ENCODE measurements around the gene ATXN7L1. TPM values are rescaled to one million over a fixed set of nuclear protein-coding genes. Genes with fewer than 3 reads are reported as not detected.

The ATXN7L1 gene
- total RNA-seq, 1 experiment from 2014 or later: 14.6 TPM

GRCh38 chr7:105837765-105838626 is 38.4 kb downstream of the ATXN7L1 start:
- peaks cover 5% of the 10 kb centered on the region for H3K4me1 ChIP-seq (replicated peaks; ENCODE audit: insufficient read depth)
- no peaks in the 10 kb centered on the region for H3F3A ChIP-seq (ENCODE audit: insufficient read depth, low read depth)
- BruUV-seq (replicated peaks): no TSS peak
- CTCF ChIA-PET: no interaction called here
- no peaks in the 10 kb centered on the region for H3K9me2 ChIP-seq (ENCODE audit: insufficient read depth)
- no peaks in the 10 kb centered on the region for H3K27me3 ChIP-seq (ENCODE audit: insufficient read depth, low read depth)
- POLR2A ChIA-PET (ENCODE audit: unreplicated experiment): no interaction called here
- TF ChIP-seq EZH2 (IDR thresholded peaks at IDR 0.05; ENCODE audit: low read depth): no peak
- TF ChIP-seq, protein P1, sequence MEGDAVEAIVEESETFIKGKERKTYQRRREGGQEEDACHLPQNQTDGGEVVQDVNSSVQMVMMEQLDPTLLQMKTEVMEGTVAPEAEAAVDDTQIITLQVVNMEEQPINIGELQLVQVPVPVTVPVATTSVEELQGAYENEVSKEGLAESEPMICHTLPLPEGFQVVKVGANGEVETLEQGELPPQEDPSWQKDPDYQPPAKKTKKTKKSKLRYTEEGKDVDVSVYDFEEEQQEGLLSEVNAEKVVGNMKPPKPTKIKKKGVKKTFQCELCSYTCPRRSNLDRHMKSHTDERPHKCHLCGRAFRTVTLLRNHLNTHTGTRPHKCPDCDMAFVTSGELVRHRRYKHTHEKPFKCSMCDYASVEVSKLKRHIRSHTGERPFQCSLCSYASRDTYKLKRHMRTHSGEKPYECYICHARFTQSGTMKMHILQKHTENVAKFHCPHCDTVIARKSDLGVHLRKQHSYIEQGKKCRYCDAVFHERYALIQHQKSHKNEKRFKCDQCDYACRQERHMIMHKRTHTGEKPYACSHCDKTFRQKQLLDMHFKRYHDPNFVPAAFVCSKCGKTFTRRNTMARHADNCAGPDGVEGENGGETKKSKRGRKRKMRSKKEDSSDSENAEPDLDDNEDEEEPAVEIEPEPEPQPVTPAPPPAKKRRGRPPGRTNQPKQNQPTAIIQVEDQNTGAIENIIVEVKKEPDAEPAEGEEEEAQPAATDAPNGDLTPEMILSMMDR (conservative IDR thresholded peaks at IDR 0.05): no peak
- H3K4me2 ChIP-seq: no peak overlapping the region
- no peak overlapping the region for H3K4me3 ChIP-seq
- H3K27ac ChIP-seq: no peak overlapping the region
- H4K20me1 ChIP-seq (ENCODE audit: insufficient read depth): no peaks in the 10 kb centered on the region
- H3K36me3 ChIP-seq (ENCODE audit: low read depth): no peaks in the 10 kb centered on the region
- H2AFZ ChIP-seq: no peak overlapping the region
- H3K79me2 ChIP-seq (ENCODE audit: low read depth): no peaks in the 10 kb centered on the region
- intact Hi-C loops (cut with micrococcal nuclease; ENCODE audit: unreplicated experiment): no loop called here
- no peak for DNase-seq
- no peaks in the 10 kb centered on the region for H3K9me3 ChIP-seq (ENCODE audit: insufficient read depth, low read depth)

GRCh38 chr7:105835441-105835840 is 41.0 kb downstream of the ATXN7L1 start:
- peaks cover 30% of the 10 kb centered on the region for H3K4me1 ChIP-seq (replicated peaks; ENCODE audit: insufficient read depth)
- no peak overlapping the region for H3K4me3 ChIP-seq
- H3F3A ChIP-seq (ENCODE audit: insufficient read depth, low read depth): peaks cover 14% of the 10 kb centered on the region; the same call in 1 of the 2 replicates
- DNase-seq: no peak
- no peaks in the 10 kb centered on the region for H3K27me3 ChIP-seq (ENCODE audit: insufficient read depth, low read depth)
- no TSS peak for BruUV-seq (replicated peaks)
- no peak overlapping the region for H3K27ac ChIP-seq
- intact Hi-C loops (cut with micrococcal nuclease; ENCODE audit: unreplicated experiment): no loop called here
- H3K36me3 ChIP-seq (ENCODE audit: low read depth): no peaks in the 10 kb centered on the region
- H4K20me1 ChIP-seq (ENCODE audit: insufficient read depth): no peaks in the 10 kb centered on the region
- H3K9me2 ChIP-seq (ENCODE audit: insufficient read depth): no peaks in the 10 kb centered on the region
- CTCF ChIA-PET: no interaction called here
- H2AFZ ChIP-seq: no peak overlapping the region
- no peak for TF ChIP-seq EZH2 (IDR thresholded peaks at IDR 0.05; ENCODE audit: low read depth)
- TF ChIP-seq, protein P1 (conservative IDR thresholded peaks at IDR 0.05): no peak
- no peaks in the 10 kb centered on the region for H3K79me2 ChIP-seq (ENCODE audit: low read depth)
- H3K4me2 ChIP-seq: no peak overlapping the region
- POLR2A ChIA-PET (ENCODE audit: unreplicated experiment): no interaction called here
- H3K9me3 ChIP-seq (ENCODE audit: insufficient read depth, low read depth): no peaks in the 10 kb centered on the region

- TF ChIP-seq EZH2 (IDR thresholded peaks at IDR 0.05; ENCODE audit: low read depth): no peak
- TF ChIP-seq, protein P1 (conservative IDR thresholded peaks at IDR 0.05): no peak
- no peak for DNase-seq
- CTCF ChIA-PET: no interaction called here
- H3K9me2 ChIP-seq (ENCODE audit: insufficient read depth): no peaks in the 10 kb centered on the region
- no peak overlapping the region for H3K4me2 ChIP-seq
- no TSS peak for BruUV-seq (replicated peaks)
- intact Hi-C loops (cut with micrococcal nuclease; ENCODE audit: unreplicated experiment): no loop called here
- POLR2A ChIA-PET (ENCODE audit: unreplicated experiment): no interaction called here
- H3K4me1 ChIP-seq (replicated peaks; ENCODE audit: insufficient read depth): peaks cover 39% of the 10 kb centered on the region
- H4K20me1 ChIP-seq (ENCODE audit: insufficient read depth): no peaks in the 10 kb centered on the region
- no peak overlapping the region for H2AFZ ChIP-seq
- no peaks in the 10 kb centered on the region for H3K9me3 ChIP-seq (ENCODE audit: insufficient read depth, low read depth)
- H3K27me3 ChIP-seq (ENCODE audit: insufficient read depth, low read depth): no peaks in the 10 kb centered on the region
- no peak overlapping the region for H3K27ac ChIP-seq
- no peaks in the 10 kb centered on the region for H3K79me2 ChIP-seq (ENCODE audit: low read depth)
- no peak overlapping the region for H3K4me3 ChIP-seq
- peaks cover 18% of the 10 kb centered on the region; the same call in 1 of the 2 replicates for H3F3A ChIP-seq (ENCODE audit: insufficient read depth, low read depth)
- no peaks in the 10 kb centered on the region for H3K36me3 ChIP-seq (ENCODE audit: low read depth)
Measured at GRCh38 chr7:105831824-105832535, 44.4 kb downstream of the ATXN7L1 start.
